Stimulated activated CD4-positive, alpha-beta T cell treated with anti-CD3 and anti-CD28 coated beads, Interleukin-4, amount 100 ng/mL, for 1 hour (primary cell): ENCODE results near the gene REELD1.

Experiments
- DNase-seq: peaks from one replicate; pipeline ENCODE4 v3.0.0-alpha.2; 2020

Gene REELD1

GRCh38 chr4:146271466-146271865 is 57.1 kb downstream of the REELD1 start:
- no peak for DNase-seq

- no peak for DNase-seq
Measured at GRCh38 chr4:146273204-146273901, 59.0 kb downstream of the REELD1 start.

DNA sequence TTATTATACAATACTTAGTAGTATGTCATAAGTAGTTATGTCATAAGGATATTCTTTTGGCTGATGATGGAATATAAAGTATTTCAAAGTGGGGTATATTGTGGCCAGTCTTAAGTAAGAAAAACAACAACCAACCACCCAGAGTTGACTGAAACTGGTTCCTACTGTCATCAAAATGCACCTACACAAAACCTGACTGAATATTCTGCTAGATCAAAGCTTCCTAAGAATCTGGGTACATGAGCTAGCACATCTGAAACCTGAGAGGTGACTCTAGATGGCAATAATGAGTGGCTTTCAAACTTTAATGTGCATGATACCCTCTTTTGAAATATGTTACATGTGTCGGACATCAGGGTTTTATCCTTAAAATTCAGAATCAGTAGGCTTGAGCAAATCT is 60.4 kb downstream of the REELD1 start:
- no peak for DNase-seq

- no peak for DNase-seq
Measured at GRCh38 chr4:146275370-146275769, 61.0 kb downstream of the REELD1 start.

DNA sequence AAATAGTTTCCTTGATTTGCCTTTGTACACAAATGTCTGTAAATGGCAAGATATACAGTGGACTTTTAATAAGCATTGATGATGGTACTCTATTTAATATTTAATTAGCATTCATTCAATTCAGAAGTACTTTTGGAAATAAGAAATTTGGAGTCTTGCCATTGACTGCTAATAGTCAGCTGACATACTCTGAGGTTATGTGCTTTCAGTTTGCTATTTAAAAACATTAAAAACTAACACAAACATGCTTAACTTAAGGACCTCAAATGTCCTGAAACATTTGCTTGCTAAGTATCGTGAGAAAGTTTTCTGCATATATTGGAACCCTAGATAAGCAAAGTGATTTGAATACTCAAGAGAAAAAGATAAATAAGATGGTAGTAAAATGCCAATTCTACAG is 64.6 kb downstream of the REELD1 start:
- no peak for DNase-seq
